Choroid plexus epithelial cell (primary cell): ENCODE measurements around the gene DNAJC25.
A peak's percentile ranks its signal among the peaks of the same experiment; 100 is the strongest.

Experiments
- DNase-seq: peaks from one replicate; pipeline ENCODE4 v3.0.0-alpha.2; 2010; ENCODE audit warnings: low read depth
- H3K4me3 ChIP-seq: 2 replicates; pipeline ENCODE4 v1.5.1; 2011; ENCODE audit warnings: low read depth, mild to moderate bottlenecking, control low read depth, low read length, moderate library complexity
- CTCF ChIP-seq: conservative IDR thresholded peaks from 2 replicates; pipeline ENCODE4 v1.5.1; 2011; ENCODE audit warnings: low read depth, mild to moderate bottlenecking, control low read depth, inconsistent platforms, low read length, moderate library complexity

Gene DNAJC25

DNA sequence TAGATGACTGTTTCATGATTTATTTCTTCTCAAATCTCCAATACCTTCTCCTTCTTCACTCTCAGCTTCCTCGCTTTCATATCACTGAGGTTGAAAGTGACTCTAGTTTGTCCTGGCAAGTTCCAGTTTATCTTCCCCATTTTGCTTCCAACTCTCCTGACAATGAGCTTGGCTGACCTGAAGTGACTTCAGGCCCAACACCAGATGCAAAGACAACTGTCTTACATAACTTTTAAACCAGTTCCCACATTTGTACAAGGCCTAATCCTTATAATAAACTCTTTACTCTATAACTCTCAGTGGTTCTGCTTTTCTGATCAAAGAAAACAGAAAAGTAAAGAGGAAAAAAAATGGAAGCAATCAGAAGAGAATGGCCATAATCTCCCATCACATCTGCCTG, 52.3 kb downstream of the DNAJC25 start:
- no peak overlapping the region for H3K4me3 ChIP-seq
- DNase-seq: no peak
- no peak for TF ChIP-seq CTCF

- TF ChIP-seq CTCF: peak; percentile 51
- H3K4me3 ChIP-seq: no peak overlapping the region
- peak; percentile 68 for DNase-seq
Observed at GRCh38 chr9:111691672-111692329, 60.7 kb downstream of the DNAJC25 start.

- no peak overlapping the region for H3K4me3 ChIP-seq
- no peak for TF ChIP-seq CTCF
- no peak for DNase-seq
Observed at GRCh38 chr9:111696796-111697195, 65.7 kb downstream of the DNAJC25 start.

- H3K4me3 ChIP-seq: no peak overlapping the region
- no peak for DNase-seq
- no peak for TF ChIP-seq CTCF
Observed at GRCh38 chr9:111700776-111701175, 69.6 kb downstream of the DNAJC25 start.
